ENCODE results near the gene ZGLP1.

GRCh38 chr19:10306327-10306726 lies 3.3 kb downstream of the ZGLP1 start:
- no peak for TF ChIP-seq MAX (IDR thresholded peaks at IDR 0.05)
- no peak for TF ChIP-seq EP300 (IDR thresholded peaks at IDR 0.05; ENCODE audit: borderline replicate concordance)
- TF ChIP-seq RAD21 (IDR thresholded peaks at IDR 0.05; ENCODE audit: low read depth), result no peak
- TF ChIP-seq TAF1 (IDR thresholded peaks at IDR 0.05; ENCODE audit: low read depth), result no peak
- no peak for TF ChIP-seq TCF12 (IDR thresholded peaks at IDR 0.05; ENCODE audit: low read depth)
- no peak for TF ChIP-seq NFIC (IDR thresholded peaks at IDR 0.05)
- no peak for TF ChIP-seq EGR1 (IDR thresholded peaks at IDR 0.05)
- TF ChIP-seq USF1 (IDR thresholded peaks at IDR 0.05), result no peak
- no peak for TF ChIP-seq ZBTB7A (IDR thresholded peaks at IDR 0.05; ENCODE audit: low read depth)
- no peak for TF ChIP-seq CREB1 (IDR thresholded peaks at IDR 0.05; ENCODE audit: low read depth)
- TF ChIP-seq CEBPB (IDR thresholded peaks at IDR 0.05), result no peak
- no peak for TF ChIP-seq REST (IDR thresholded peaks at IDR 0.05; ENCODE audit: low read depth)
- TF ChIP-seq YY1 (IDR thresholded peaks at IDR 0.05; ENCODE audit: low read depth), result no peak
